ENCODE results near the gene OGFOD3. TPM values are rescaled to one million over a fixed set of nuclear protein-coding genes. Genes with fewer than 3 reads are reported as not detected.

OGFOD3 gene
- total RNA-seq, 1 experiment from 2014 or later = 53.6 TPM

GRCh38 chr17:82415336-82415735 lies 3.0 kb downstream of the OGFOD3 start:
- Histone ChIP-seq H3K27ac (ENCODE audit: low read depth, low read length) (no peak overlapping the region), H3K9me3 (ENCODE audit: control insufficient read depth in 1 of 2, insufficient read depth in 1 of 2, low read depth in 1 of 2, low read length in 2 of 2) (no peaks in the 10 kb centered on the region), H3K4me2 (ENCODE audit: low read length) (no peak overlapping the region), H3K27me3 (ENCODE audit: insufficient read depth, low read length) (no peaks in the 10 kb centered on the region), H3K36me3 (ENCODE audit: control insufficient read depth in 1 of 2, insufficient read depth in 2 of 2, low read length in 2 of 2) (peaks cover 0 to 3% of the 10 kb centered on the region in 2 experiments; a peak in 1 of 4 replicates), H3K9ac (ENCODE audit: low read length) (no peak overlapping the region), H3K4me1 (ENCODE audit: control insufficient read depth in 1 of 2, insufficient read depth in 2 of 2, low read length in 2 of 2) (peaks cover 7 to 23% of the 10 kb centered on the region in 2 experiments), H3K9me2 (ENCODE audit: insufficient read depth) (no peaks in the 10 kb centered on the region), H4K20me1 (ENCODE audit: insufficient read depth) (peaks cover 6% of the 10 kb centered on the region; the same call in 1 of the 2 replicates), H2AFZ (ENCODE audit: low read depth, low read length, poor library complexity, severe bottlenecking) (no peak overlapping the region), H3K79me2 (ENCODE audit: insufficient read depth, low read length) (no peaks in the 10 kb centered on the region; the same call in 1 of the 2 replicates), H3K4me3 (replicated peaks in 1 of 2; ENCODE audit: low read depth in 1 of 2, low read length in 2 of 2) (no peak overlapping the region)
- no TSS peak for BruUV-seq (replicated peaks)
- CTCF ChIA-PET = interaction anchor here (0.7 kb wide), 1 partner anchor 115 kb away, joined by 3 read pairs; no protein-coding TSS in a partner anchor
- intact Hi-C loops (cut with micrococcal nuclease) = loop anchor here (2.0 to 10.0 kb wide), 3 partner anchors 115 to 381 kb away; partner anchors contain the start of genes DCXR and RAC3
- POLR2A ChIA-PET = interaction anchor here (0.7 kb wide), 1 partner anchor 11 kb away, joined by 3 read pairs; no protein-coding TSS in a partner anchor
- RAD21 ChIA-PET (ENCODE audit: low non-redundant PET in 1 of 2, low total read pairs in 2 of 2, uncharacterized antibody in 2 of 2, unreplicated experiment in 2 of 2) = interaction anchor here in 1 of 2 experiments (0.5 to 0.7 kb wide), 2 partner anchors 42 to 200 kb away, joined by 3 to 7 read pairs; no protein-coding TSS in a partner anchor
- no peak for DNase-seq (ENCODE audit: low read depth, low spot score)
- TF ChIP-seq TCF7L2 (IDR thresholded peaks at IDR 0.05; ENCODE audit: borderline replicate concordance, extremely low read depth, insufficient read depth, insufficient read length) (no peak), RAD21 (IDR thresholded peaks at IDR 0.05; ENCODE audit: low read depth) (no peak)
- TF ChIP-seq, protein P1, sequence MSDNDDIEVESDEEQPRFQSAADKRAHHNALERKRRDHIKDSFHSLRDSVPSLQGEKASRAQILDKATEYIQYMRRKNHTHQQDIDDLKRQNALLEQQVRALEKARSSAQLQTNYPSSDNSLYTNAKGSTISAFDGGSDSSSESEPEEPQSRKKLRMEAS (IDR thresholded peaks at IDR 0.05) = no peak
- ATAC-seq = no peak

- Histone ChIP-seq H3K9me2 (ENCODE audit: insufficient read depth) (no peaks in the 10 kb centered on the region), H4K20me1 (ENCODE audit: insufficient read depth) (peaks cover 6% of the 10 kb centered on the region; the same call in 1 of the 2 replicates), H2AFZ (ENCODE audit: low read depth, low read length, poor library complexity, severe bottlenecking) (no peak overlapping the region), H3K4me3 (replicated peaks in 1 of 2; ENCODE audit: low read depth in 1 of 2, low read length in 2 of 2) (no peak overlapping the region), H3K4me2 (ENCODE audit: low read length) (peak overlapping the region; percentile 27), H3K4me1 (ENCODE audit: control insufficient read depth in 1 of 2, insufficient read depth in 2 of 2, low read length in 2 of 2) (peaks cover 7 to 23% of the 10 kb centered on the region in 2 experiments), H3K27me3 (ENCODE audit: insufficient read depth, low read length) (no peaks in the 10 kb centered on the region), H3K9ac (ENCODE audit: low read length) (no peak overlapping the region), H3K79me2 (ENCODE audit: insufficient read depth, low read length) (no peaks in the 10 kb centered on the region; the same call in 1 of the 2 replicates), H3K27ac (ENCODE audit: low read depth, low read length) (no peak overlapping the region), H3K36me3 (ENCODE audit: control insufficient read depth in 1 of 2, insufficient read depth in 2 of 2, low read length in 2 of 2) (peaks cover 0 to 3% of the 10 kb centered on the region in 2 experiments; a peak in 1 of 4 replicates), H3K9me3 (ENCODE audit: control insufficient read depth in 1 of 2, insufficient read depth in 1 of 2, low read depth in 1 of 2, low read length in 2 of 2) (no peaks in the 10 kb centered on the region)
- ChIA-PET RAD21 (ENCODE audit: low non-redundant PET in 1 of 2, low total read pairs in 2 of 2, uncharacterized antibody in 2 of 2, unreplicated experiment in 2 of 2) (interaction anchor here in 1 of 2 experiments (0.5 to 0.7 kb wide), 2 partner anchors 42 to 201 kb away, joined by 3 to 7 read pairs; no protein-coding TSS in a partner anchor), CTCF (interaction anchor here (0.7 to 2.0 kb wide), 2 partner anchors 57 to 114 kb away, joined by 3 to 7 read pairs; no protein-coding TSS in a partner anchor), POLR2A (interaction anchor here (0.7 kb wide), 1 partner anchor 10 kb away, joined by 3 read pairs; no protein-coding TSS in a partner anchor)
- ATAC-seq (peak; percentile 55), DNase-seq (ENCODE audit: low read depth, low spot score) (peak; percentile 57)
- intact Hi-C loops (cut with micrococcal nuclease) = loop anchor here (1.0 to 10.0 kb wide), 5 partner anchors 62 to 380 kb away; partner anchors contain the start of genes DCXR and RAC3
- TF ChIP-seq CTCF (IDR thresholded peaks at IDR 0.05 in 2 of 3, conservative IDR thresholded peaks at IDR 0.05 in 1 of 3; ENCODE audit: borderline replicate concordance in 1 of 3, insufficient read depth in 1 of 3, low read depth in 2 of 3, low read length in 2 of 3) (peak; percentile 70 to 96 (median 94)), SP1 (IDR thresholded peaks at IDR 0.05; ENCODE audit: low read depth) (no peak), RAD21 (IDR thresholded peaks at IDR 0.05; ENCODE audit: low read depth) (peak; percentile 98)
- TF ChIP-seq, protein P1 (IDR thresholded peaks at IDR 0.05) = peak; percentile 40; the same call in 1 of the 2 replicates
- TF ChIP-seq, protein P2, sequence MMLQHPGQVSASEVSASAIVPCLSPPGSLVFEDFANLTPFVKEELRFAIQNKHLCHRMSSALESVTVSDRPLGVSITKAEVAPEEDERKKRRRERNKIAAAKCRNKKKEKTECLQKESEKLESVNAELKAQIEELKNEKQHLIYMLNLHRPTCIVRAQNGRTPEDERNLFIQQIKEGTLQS (IDR thresholded peaks at IDR 0.05) = no peak
- TF ChIP-seq, protein P3, sequence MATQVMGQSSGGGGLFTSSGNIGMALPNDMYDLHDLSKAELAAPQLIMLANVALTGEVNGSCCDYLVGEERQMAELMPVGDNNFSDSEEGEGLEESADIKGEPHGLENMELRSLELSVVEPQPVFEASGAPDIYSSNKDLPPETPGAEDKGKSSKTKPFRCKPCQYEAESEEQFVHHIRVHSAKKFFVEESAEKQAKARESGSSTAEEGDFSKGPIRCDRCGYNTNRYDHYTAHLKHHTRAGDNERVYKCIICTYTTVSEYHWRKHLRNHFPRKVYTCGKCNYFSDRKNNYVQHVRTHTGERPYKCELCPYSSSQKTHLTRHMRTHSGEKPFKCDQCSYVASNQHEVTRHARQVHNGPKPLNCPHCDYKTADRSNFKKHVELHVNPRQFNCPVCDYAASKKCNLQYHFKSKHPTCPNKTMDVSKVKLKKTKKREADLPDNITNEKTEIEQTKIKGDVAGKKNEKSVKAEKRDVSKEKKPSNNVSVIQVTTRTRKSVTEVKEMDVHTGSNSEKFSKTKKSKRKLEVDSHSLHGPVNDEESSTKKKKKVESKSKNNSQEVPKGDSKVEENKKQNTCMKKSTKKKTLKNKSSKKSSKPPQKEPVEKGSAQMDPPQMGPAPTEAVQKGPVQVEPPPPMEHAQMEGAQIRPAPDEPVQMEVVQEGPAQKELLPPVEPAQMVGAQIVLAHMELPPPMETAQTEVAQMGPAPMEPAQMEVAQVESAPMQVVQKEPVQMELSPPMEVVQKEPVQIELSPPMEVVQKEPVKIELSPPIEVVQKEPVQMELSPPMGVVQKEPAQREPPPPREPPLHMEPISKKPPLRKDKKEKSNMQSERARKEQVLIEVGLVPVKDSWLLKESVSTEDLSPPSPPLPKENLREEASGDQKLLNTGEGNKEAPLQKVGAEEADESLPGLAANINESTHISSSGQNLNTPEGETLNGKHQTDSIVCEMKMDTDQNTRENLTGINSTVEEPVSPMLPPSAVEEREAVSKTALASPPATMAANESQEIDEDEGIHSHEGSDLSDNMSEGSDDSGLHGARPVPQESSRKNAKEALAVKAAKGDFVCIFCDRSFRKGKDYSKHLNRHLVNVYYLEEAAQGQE (IDR thresholded peaks at IDR 0.05; ENCODE audit: low read depth) = peak; percentile 95
- no TSS peak for BruUV-seq (replicated peaks)
Observed at GRCh38 chr17:82414548-82415281, 3.7 kb downstream of the OGFOD3 start.

All from HCT116 (cell line).